MCF 10A (cell line): ENCODE data around the gene IL22RA2. TPM values are rescaled to one million over a fixed set of nuclear protein-coding genes. Genes with fewer than 3 reads are reported as not detected.
A peak's percentile ranks its signal among the peaks of the same experiment; 100 is the strongest.

Experiments
- BruUV-seq: library from RNA; stranded (reverse); fragments of 400-500 nt; replicated peaks from 2 replicates; lab custom pipeline; 2021; lab: Mats Ljungman, UMichigan
- CTCF ChIA-PET: fragments of 300-600 bp; sonication (Branson Sonifier 250); formaldehyde crosslinking; extraction: SDS; loops from one replicate; lab custom pipeline; 2021; ENCODE audit warnings: antibody characterized with exemption, inconsistent platforms; lab: Yijun Ruan, JAX
- POLR2A ChIA-PET: fragments of 300-600, 350-650 bp; sonication (Branson Sonifier 250); formaldehyde crosslinking; extraction: SDS; loops from one replicate; lab custom pipeline; 2020; ENCODE audit warnings: antibody characterized with exemption, inconsistent platforms; lab: Yijun Ruan, JAX
- DNase-seq: peaks from one replicate; pipeline ENCODE4 v3.0.0-alpha.2; 2018; ENCODE audit not compliant: unreplicated experiment
- H3K27ac Mint-ChIP-seq: one replicate; pipeline ENCODE4 v1.8.0; 2022; ENCODE audit warnings: mild to moderate bottlenecking, low read depth, mixed read lengths; ENCODE audit not compliant: unreplicated experiment
- H3K27me3 Mint-ChIP-seq: one replicate; pipeline ENCODE4 v1.8.0; 2022; ENCODE audit warnings: mixed read lengths; ENCODE audit not compliant: insufficient read depth, unreplicated experiment
- H3K36me3 Mint-ChIP-seq: one replicate; pipeline ENCODE4 v1.8.0; 2022; ENCODE audit warnings: mild to moderate bottlenecking, moderate library complexity, mixed read lengths; ENCODE audit not compliant: insufficient read depth, unreplicated experiment
- H3K4me1 Mint-ChIP-seq: one replicate; pipeline ENCODE4 v1.8.0; 2022; ENCODE audit warnings: mixed read lengths; ENCODE audit not compliant: insufficient read depth, unreplicated experiment
- H3K4me3 Mint-ChIP-seq: one replicate; pipeline ENCODE4 v1.8.0; 2022; ENCODE audit warnings: mild to moderate bottlenecking, moderate library complexity, mixed read lengths; ENCODE audit not compliant: unreplicated experiment
- H3K9me3 Mint-ChIP-seq: one replicate; pipeline ENCODE4 v1.8.0; 2022; ENCODE audit warnings: mixed read lengths; ENCODE audit not compliant: unreplicated experiment
- CTCF ChIP-seq: fragments of 200-600 bp; IDR thresholded peaks from one replicate; pipeline ENCODE4 v1.8.0; 2022; ENCODE audit warnings: antibody characterized with exemption, mild to moderate bottlenecking; ENCODE audit not compliant: unreplicated experiment
- intact Hi-C: fragments of 100-400 bp; cut with micrococcal nuclease; formaldehyde crosslinking; loops from 2 replicates; pipeline ENCODE4 v1.14.1; 2022
- total RNA-seq: library from RNA; stranded (reverse); gene quantifications from 2 replicates; pipeline ENCODE4 v1.2.3, GENCODE V29; 2022

IL22RA2 gene
- total RNA-seq, 1 experiment from 2014 or later: not detected

GRCh38 chr6:137166247-137167098 lies 7.0 kb downstream of the IL22RA2 start:
- H3K9me3 Mint-ChIP-seq: peaks cover 6% of the 10 kb centered on the region
- H3K36me3 Mint-ChIP-seq: no peaks in the 10 kb centered on the region
- peaks cover 24% of the 10 kb centered on the region for H3K4me1 Mint-ChIP-seq
- H3K4me3 Mint-ChIP-seq: no peak overlapping the region
- intact Hi-C loops: loop anchor here (1.0 to 5.0 kb wide), 4 partner anchors 30 to 199 kb away; no protein-coding TSS in a partner anchor
- no peak overlapping the region for H3K27ac Mint-ChIP-seq
- POLR2A ChIA-PET: interaction anchor here (0.7 to 1.9 kb wide), 6 partner anchors 10 to 72 kb away, joined by 3 to 26 read pairs (median 4); no protein-coding TSS in a partner anchor
- no peak for TF ChIP-seq CTCF
- BruUV-seq: no TSS peak
- CTCF ChIA-PET: interaction anchor here (0.6 to 4.2 kb wide), 50 partner anchors 9 to 779 kb away, joined by 3 to 116 read pairs (median 4); no protein-coding TSS in a partner anchor
- DNase-seq: no peak
- H3K27me3 Mint-ChIP-seq: no peaks in the 10 kb centered on the region

DNA sequence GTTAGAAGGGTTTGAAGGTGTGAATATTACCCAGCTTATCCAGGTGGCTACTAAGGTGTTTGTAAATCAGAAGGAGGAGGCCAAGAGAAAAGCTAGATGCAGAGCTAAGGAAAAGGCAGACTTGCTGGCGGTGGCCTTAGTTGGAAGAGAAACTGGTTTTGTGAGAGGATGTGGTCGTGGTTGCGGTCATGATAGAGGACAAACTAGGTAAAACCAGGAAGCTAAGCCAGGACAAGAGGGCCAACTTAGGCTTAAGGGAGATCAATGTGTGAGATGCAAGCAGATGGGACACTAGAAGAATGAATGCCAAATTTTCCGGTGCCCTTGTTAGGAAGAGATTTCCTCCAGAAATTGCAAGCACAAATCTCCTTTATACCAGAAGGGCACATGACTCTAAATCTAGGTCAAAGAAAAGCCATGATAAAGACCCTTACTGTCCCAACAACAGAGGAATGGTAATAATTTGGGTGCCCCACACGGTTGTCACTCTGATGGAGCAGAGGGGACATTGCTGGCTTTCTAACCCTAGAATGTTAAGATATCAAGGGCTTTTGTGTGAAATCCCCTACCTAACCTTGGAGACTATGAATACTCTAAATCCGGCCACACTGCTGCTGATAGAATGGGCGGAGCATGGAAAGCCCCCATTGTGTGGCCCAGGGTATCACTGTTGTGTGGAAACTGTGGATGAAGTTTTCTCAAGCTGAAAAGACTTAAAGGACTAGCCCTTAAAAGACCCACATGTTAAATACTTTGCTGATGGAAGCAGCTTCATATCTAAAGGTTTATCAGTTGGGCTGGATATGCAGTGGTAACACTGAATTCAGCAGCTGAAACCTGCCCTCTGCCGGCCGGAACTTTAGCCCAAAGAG lies 7.8 kb downstream of the IL22RA2 start:
- H3K36me3 Mint-ChIP-seq: no peaks in the 10 kb centered on the region
- intact Hi-C loops: loop anchor here (1.0 to 5.0 kb wide), 4 partner anchors 29 to 198 kb away; no protein-coding TSS in a partner anchor
- peaks cover 32% of the 10 kb centered on the region for H3K4me1 Mint-ChIP-seq
- TF ChIP-seq CTCF: peak; percentile 58
- no peak overlapping the region for H3K27ac Mint-ChIP-seq
- H3K27me3 Mint-ChIP-seq: no peaks in the 10 kb centered on the region
- CTCF ChIA-PET: interaction anchor here (0.5 to 4.2 kb wide), 51 partner anchors 9 to 778 kb away, joined by 3 to 116 read pairs (median 4); no protein-coding TSS in a partner anchor
- peak; percentile 72 for DNase-seq
- H3K9me3 Mint-ChIP-seq: peaks cover 6% of the 10 kb centered on the region
- H3K4me3 Mint-ChIP-seq: no peak overlapping the region
- POLR2A ChIA-PET: interaction anchor here (0.7 to 2.1 kb wide), 8 partner anchors 9 to 71 kb away, joined by 3 to 26 read pairs (median 4); no protein-coding TSS in a partner anchor
- BruUV-seq: no TSS peak

GRCh38 chr6:137163732-137164318 lies 9.6 kb downstream of the IL22RA2 start:
- POLR2A ChIA-PET: interaction anchor here (2.1 kb wide), 1 partner anchor 58 kb away, joined by 7 read pairs; no protein-coding TSS in a partner anchor
- peaks cover 6% of the 10 kb centered on the region for H3K9me3 Mint-ChIP-seq
- H3K4me1 Mint-ChIP-seq: peaks cover 50% of the 10 kb centered on the region
- TF ChIP-seq CTCF: no peak
- H3K27ac Mint-ChIP-seq: no peak overlapping the region
- H3K4me3 Mint-ChIP-seq: no peak overlapping the region
- CTCF ChIA-PET: interaction anchor here (1.3 to 4.2 kb wide), 3 partner anchors 62 to 87 kb away, joined by 3 to 116 read pairs (median 7); no protein-coding TSS in a partner anchor
- no peaks in the 10 kb centered on the region for H3K27me3 Mint-ChIP-seq
- intact Hi-C loops: loop anchor here (5.0 kb wide), 1 partner anchor 53 kb away; the partner anchor contains the start of gene IFNGR1
- no TSS peak for BruUV-seq
- DNase-seq: no peak
- H3K36me3 Mint-ChIP-seq: no peaks in the 10 kb centered on the region
